GM12801 (cell line): Measurements from ENCODE around the gene ZNF688.

ENCODE experiments used
- TF ChIP-seq, protein P1 (sequence below): IDR thresholded peaks from one replicate; pipeline ENCODE4 v1.5.1; 2011; ENCODE audit warnings: control low read depth; ENCODE audit not compliant: insufficient read length; ENCODE audit errors: extremely low read depth

ZNF688 gene

DNA sequence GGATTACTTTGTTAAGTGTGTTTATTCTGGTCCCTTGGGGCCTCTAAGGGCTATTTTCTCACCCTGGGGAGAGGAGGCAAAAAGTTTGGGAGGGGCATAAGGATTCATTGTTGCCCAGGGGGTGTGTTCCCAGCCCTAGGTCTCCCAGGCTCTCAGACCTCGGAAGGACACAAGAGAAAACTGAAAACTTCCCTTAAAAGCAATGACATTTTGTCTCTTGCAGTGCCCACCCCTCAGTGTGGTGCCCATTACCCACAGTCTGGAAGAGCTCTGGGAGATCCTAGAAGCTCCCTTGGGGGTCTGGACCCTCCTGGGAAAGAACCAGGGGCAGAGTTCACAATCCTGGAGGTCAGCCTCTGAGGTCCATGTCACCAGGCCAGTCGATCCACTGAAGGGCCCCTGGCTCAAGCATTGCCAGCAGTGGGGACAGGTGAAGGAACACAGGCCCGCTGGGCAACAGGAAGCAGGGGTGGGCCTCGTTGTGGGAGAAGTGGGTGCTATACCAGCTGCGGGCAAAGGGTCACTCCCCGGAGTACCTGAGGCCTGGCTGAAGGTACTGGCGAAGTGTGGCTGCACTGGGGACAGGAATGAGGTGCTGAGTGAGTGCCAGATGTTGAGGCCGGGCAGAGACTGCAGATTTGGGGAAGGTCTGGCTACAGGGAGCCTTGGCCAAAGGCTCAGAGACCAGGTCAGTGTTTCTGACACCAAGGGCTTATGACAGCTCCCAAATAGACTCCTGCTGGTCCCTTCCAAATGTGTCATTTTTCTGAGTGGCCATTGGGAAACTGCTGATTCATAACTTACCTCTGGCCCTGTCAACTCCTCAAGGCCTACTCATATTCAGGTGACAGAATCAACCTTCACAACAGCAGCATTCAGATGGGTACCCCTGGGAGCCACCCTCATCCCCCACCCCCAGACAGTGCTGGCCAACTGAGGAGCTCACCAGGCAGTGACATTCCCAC, 32.2 kb downstream of the ZNF688 start:
- TF ChIP-seq, protein P1, sequence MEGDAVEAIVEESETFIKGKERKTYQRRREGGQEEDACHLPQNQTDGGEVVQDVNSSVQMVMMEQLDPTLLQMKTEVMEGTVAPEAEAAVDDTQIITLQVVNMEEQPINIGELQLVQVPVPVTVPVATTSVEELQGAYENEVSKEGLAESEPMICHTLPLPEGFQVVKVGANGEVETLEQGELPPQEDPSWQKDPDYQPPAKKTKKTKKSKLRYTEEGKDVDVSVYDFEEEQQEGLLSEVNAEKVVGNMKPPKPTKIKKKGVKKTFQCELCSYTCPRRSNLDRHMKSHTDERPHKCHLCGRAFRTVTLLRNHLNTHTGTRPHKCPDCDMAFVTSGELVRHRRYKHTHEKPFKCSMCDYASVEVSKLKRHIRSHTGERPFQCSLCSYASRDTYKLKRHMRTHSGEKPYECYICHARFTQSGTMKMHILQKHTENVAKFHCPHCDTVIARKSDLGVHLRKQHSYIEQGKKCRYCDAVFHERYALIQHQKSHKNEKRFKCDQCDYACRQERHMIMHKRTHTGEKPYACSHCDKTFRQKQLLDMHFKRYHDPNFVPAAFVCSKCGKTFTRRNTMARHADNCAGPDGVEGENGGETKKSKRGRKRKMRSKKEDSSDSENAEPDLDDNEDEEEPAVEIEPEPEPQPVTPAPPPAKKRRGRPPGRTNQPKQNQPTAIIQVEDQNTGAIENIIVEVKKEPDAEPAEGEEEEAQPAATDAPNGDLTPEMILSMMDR = no peak

DNA sequence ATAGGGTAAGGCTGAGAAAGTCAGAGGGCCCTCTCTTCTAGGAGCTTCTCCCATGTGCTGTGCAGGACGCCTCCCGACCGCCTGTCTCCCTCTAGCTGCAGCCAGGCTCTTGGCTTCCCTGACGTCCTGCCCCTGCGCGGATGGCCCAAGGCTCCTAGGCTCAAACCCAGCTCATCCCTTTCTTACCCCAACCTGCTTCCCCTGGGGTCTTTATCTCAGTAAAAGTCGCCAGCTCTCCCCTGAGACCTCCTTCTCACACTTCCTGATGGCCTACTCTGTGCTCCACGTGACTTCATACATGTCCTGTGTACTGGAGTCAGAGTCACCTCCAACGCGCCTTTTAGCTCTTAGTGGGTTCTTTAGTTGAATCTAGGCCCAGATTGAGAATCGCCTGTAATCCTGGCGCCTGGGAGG, 35.7 kb downstream of the ZNF688 start:
- TF ChIP-seq, protein P1 = no peak

DNA sequence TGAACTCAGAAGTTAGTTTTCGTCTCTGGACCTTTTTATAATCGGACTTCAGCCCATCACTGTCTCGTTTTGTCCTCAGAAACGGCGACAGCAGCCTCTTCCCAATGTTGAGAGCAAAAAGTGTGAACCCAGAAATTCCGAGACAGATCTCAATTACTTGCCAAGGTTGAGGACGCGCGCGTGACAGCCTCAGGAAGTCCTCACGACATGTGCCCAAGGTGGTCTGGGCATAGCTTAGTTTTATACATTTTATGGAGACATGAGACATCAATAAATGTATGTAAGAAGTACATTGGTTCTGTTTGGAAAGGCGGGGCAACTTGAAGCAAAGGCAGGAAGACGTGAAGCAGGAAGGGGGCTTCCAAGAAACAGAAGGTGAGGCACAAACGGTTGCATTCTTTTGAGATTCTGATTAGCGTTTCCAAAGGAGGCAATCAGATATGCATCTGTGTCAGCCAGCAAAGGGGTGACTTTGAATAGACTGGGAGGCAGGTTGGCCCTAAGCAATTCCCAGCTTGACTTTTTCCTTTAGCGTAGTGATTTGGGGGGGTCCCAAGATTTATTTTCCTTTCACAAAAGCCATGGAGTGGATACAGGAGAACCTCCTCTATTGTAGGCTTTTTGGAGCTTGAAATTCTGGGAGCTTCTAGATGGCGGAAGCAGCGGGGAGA, 36.3 kb downstream of the ZNF688 start:
- TF ChIP-seq, protein P1 = no peak

DNA sequence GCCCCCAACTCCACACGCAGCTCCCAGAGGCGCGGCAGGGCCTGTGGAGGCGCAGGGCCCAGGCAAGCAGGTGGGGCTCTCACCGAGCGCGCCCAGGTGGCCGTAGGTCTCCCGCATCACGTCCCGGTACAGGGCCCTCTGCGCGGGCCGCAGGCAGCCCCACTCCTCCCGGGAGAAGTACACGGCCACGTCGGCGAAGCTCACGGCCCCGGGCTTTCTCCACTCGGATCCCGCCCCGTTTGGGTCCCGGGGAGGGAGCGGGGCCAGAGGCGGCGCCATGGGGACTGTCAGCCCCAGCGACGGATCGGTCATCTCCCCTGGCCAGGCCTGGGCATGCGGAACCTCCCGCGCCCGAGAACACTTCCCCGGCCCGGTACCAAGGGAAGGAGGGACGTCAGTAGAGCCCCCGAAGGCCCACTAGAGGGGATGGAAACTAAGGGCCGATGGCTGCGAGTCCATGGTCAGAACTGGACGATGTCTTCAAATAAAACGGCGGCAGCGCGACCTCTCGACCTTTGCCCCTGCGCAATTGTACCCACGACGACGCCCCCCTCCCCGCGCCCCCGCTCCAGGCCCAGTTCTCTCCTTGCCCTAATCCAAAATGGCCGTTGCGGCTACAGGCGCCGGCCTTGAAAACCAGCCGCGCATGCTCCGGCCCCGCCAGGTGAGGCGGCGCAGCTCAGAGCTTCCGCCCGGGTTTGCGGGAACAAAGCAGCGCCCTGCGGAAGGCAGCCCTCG, 37.0 kb downstream of the ZNF688 start, which contains the start of gene ZNF747:
Gene ZNF747 (minus strand): TSS at position 491 of the 738 bp plus-strand sequence. CDS start 179 bp downstream, at position 312.
- TF ChIP-seq, protein P1 = no peak

DNA sequence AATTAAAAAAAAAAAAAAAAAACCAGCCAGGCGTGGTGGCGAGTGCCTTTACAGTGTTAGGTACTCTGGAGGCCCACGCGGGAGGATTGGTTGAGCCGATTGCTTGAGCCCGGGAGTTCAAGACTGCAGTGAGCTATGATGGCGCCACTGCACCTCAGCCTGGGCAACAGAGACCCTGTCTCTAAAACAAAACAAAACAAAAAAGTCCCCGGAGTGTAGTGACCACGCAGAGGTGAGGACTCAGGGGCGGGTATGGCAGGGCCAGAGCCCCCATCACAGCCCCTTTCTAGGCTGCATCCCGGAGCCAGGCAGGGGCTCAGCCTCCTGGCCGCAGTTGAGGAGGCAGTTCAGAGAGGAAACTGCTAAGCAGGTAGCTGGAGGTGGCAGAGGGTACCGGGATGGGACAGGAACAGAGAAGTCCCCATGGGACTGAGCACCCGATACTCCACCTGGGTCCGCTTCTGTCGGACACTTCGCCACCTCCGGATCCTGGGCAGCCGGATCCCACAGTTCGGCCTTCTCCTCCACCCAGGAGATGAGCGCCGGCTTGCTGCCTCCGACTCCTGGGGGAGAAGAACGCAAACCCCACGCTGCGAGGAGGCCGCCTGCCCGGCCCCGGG, 37.7 kb downstream of the ZNF688 start:
- TF ChIP-seq, protein P1 = no peak

DNA sequence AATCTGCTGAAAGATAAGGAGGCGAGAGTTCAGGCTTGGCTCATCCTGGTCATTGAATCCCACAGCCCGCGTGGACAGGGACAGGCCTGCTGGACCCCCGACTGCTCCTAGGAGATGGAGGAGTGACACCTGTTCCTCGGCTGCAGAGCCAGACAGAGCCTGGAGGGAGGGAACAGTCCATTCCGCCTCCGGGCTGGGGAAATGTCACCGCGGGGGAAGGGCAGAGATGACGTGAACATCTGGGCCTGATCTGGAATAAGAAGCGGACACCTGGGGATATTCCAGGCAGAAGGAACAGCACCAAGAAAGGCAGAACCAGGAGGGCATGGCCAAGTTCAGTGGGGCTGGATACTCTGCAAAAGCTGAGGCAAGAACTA, 38.4 kb downstream of the ZNF688 start:
- TF ChIP-seq, protein P1 = no peak
